LNCAP (cell line): ENCODE data around the gene ANKS1A.

ENCODE experiments used
- TF ChIP-seq, protein P1 (sequence below): fragments of 450-650 bp; IDR thresholded peaks from 2 replicates; pipeline ENCODE4 v1.5.1; 2017; ENCODE audit warnings: mild to moderate bottlenecking

Gene ANKS1A

DNA sequence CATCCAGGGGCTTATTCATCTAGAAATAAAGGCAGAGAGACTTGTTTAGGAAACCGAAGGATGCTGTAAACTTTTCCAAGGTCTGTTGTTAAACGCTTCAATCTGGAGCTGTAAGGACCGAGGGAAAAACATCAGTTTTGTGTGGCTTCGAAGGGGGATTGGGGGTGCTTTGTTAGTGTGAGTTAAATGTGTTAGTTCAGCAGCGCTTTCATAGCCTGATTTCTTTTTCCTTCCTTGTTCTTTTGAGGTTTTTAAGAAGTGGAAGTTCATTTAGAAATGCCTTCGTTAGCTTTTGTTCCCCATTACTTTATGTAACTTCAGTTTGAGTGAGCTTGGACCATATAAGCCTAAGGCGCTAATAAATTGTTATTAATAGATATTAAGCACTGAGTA lies 1.5 kb downstream of the ANKS1A start:
- TF ChIP-seq, protein P1, sequence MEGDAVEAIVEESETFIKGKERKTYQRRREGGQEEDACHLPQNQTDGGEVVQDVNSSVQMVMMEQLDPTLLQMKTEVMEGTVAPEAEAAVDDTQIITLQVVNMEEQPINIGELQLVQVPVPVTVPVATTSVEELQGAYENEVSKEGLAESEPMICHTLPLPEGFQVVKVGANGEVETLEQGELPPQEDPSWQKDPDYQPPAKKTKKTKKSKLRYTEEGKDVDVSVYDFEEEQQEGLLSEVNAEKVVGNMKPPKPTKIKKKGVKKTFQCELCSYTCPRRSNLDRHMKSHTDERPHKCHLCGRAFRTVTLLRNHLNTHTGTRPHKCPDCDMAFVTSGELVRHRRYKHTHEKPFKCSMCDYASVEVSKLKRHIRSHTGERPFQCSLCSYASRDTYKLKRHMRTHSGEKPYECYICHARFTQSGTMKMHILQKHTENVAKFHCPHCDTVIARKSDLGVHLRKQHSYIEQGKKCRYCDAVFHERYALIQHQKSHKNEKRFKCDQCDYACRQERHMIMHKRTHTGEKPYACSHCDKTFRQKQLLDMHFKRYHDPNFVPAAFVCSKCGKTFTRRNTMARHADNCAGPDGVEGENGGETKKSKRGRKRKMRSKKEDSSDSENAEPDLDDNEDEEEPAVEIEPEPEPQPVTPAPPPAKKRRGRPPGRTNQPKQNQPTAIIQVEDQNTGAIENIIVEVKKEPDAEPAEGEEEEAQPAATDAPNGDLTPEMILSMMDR: no peak

GRCh38 chr6:34891296-34891695 lies 2.2 kb downstream of the ANKS1A start:
- TF ChIP-seq, protein P1: no peak

- TF ChIP-seq, protein P1: no peak
These were observed 5.6 kb downstream of the ANKS1A start for GRCh38 chr6:34894693-34895092.

- TF ChIP-seq, protein P1: no peak
These were observed 8.1 kb downstream of the ANKS1A start for GRCh38 chr6:34897130-34897529.

GRCh38 chr6:34897716-34898115 lies 8.7 kb downstream of the ANKS1A start:
- TF ChIP-seq, protein P1: no peak

- TF ChIP-seq, protein P1: no peak
These were observed 11.4 kb downstream of the ANKS1A start for GRCh38 chr6:34900321-34901031.

DNA sequence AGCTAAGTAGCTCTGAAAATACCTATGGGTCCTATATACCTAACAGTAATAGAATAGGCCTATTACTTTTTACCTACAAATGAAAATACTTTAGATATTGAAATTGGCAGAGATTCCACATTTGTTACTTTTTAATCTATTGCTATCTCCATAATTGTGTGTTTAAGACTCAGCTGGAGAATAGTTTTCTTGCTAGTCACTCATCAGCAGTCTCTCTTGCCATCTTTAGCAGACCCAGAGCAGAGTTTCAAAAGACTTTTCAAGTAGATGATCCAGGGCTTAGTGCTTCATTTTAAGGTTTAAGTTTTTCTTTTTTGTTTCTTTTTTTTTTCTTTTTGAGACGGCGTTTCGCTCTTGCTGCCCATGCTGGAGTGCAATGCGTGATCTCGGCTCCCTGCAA lies 12.9 kb downstream of the ANKS1A start:
- TF ChIP-seq, protein P1: no peak
